HG02884 (cell line): ENCODE measurements around the gene GUCY2C.
"Not testable (repeated sequence)": the region's sequence is repeated elsewhere in the genome, so short reads cannot be mapped to it uniquely, and the experiment has no call there.

Source experiments
- ATAC-seq: cut with Tn5 transposase; IDR thresholded peaks from one replicate; pipeline ENCODE4 v1.9.1; 2021; ENCODE audit warnings: mild to moderate bottlenecking, moderate library complexity; ENCODE audit not compliant: unreplicated experiment

Gene GUCY2C

GRCh38 chr12:14682231-14682630, 14.2 kb downstream of the GUCY2C start:
- not testable (repeated sequence) for ATAC-seq

- no peak for ATAC-seq
These were observed 14.8 kb downstream of the GUCY2C start for GRCh38 chr12:14681625-14682024.

- ATAC-seq: no peak
These were observed 15.2 kb downstream of the GUCY2C start for GRCh38 chr12:14681190-14681589.

GRCh38 chr12:14678547-14679150, 17.8 kb downstream of the GUCY2C start:
- no peak for ATAC-seq

GRCh38 chr12:14668591-14668990, 27.8 kb downstream of the GUCY2C start:
- ATAC-seq: no peak

- no peak for ATAC-seq
These were observed 30.7 kb downstream of the GUCY2C start for GRCh38 chr12:14665354-14666348.

GRCh38 chr12:14664434-14665023, 31.9 kb downstream of the GUCY2C start:
- no peak for ATAC-seq

- no peak for ATAC-seq
These were observed 33.4 kb downstream of the GUCY2C start for GRCh38 chr12:14663002-14663401.

GRCh38 chr12:14656846-14657245, 39.6 kb downstream of the GUCY2C start:
- no peak for ATAC-seq

- ATAC-seq: no peak
These were observed 41.1 kb downstream of the GUCY2C start for GRCh38 chr12:14655284-14655683.

GRCh38 chr12:14654842-14655241, 41.6 kb downstream of the GUCY2C start:
- ATAC-seq: no peak

- ATAC-seq: no peak
These were observed 42.0 kb downstream of the GUCY2C start for GRCh38 chr12:14654416-14654815.

- ATAC-seq: no peak
These were observed 43.9 kb downstream of the GUCY2C start for GRCh38 chr12:14652483-14652882.

- ATAC-seq: no peak
These were observed 45.0 kb downstream of the GUCY2C start for GRCh38 chr12:14651371-14651770.

GRCh38 chr12:14650789-14651188, 45.6 kb downstream of the GUCY2C start:
- no peak for ATAC-seq

- ATAC-seq: no peak
These were observed 49.2 kb downstream of the GUCY2C start for GRCh38 chr12:14647028-14647750.

GRCh38 chr12:14643251-14643650, 53.1 kb downstream of the GUCY2C start:
- no peak for ATAC-seq

GRCh38 chr12:14638066-14638465, 58.3 kb downstream of the GUCY2C start:
- ATAC-seq: no peak

GRCh38 chr12:14635776-14636175, 60.6 kb downstream of the GUCY2C start:
- no peak for ATAC-seq

- no peak for ATAC-seq
These were observed 65.6 kb downstream of the GUCY2C start for GRCh38 chr12:14630793-14631192.
